KMS-11 (cell line): ENCODE measurements around the gene SH3YL1.

ENCODE experiments used
- H2AFZ ChIP-seq: fragments of 200-600 bp; sonication (generic); 2 replicates; pipeline ENCODE4 v1.6.1; 2016; ENCODE audit warnings: antibody characterized with exemption, mixed run types, low read depth
- H3K27ac ChIP-seq: fragments of 200-600 bp; sonication (generic); 2 replicates; pipeline ENCODE4 v1.6.1; 2016; ENCODE audit warnings: mild to moderate bottlenecking, mixed run types
- H3K27me3 ChIP-seq: fragments of 200-600 bp; sonication (generic); 2 replicates; pipeline ENCODE4 v1.6.1; 2017; ENCODE audit warnings: mild to moderate bottlenecking, low read depth, mixed run types, moderate library complexity; ENCODE audit not compliant: insufficient read depth
- H3K36me3 ChIP-seq: fragments of 200-600 bp; sonication (generic); 2 replicates; pipeline ENCODE4 v1.6.1; 2017; ENCODE audit warnings: mild to moderate bottlenecking, mixed run types; ENCODE audit not compliant: insufficient read depth
- H3K4me1 ChIP-seq: fragments of 200-600 bp; sonication (generic); 2 replicates; pipeline ENCODE4 v1.6.1; 2016; ENCODE audit warnings: mild to moderate bottlenecking, low read depth, mixed run types; ENCODE audit not compliant: poor library complexity, severe bottlenecking
- H3K4me2 ChIP-seq: fragments of 200-600 bp; sonication (generic); 2 replicates; pipeline ENCODE4 v1.7.0; 2016; ENCODE audit warnings: mild to moderate bottlenecking, mixed run types
- H3K4me3 ChIP-seq: fragments of 200-600 bp; sonication (generic); IDR thresholded peaks from 2 replicates; pipeline ENCODE4 v1.6.1; 2017; ENCODE audit warnings: low read depth, low read length, mixed read lengths; ENCODE audit not compliant: insufficient read depth
- H3K79me2 ChIP-seq: fragments of 200-600 bp; sonication (generic); 2 replicates; pipeline ENCODE4 v1.6.1; 2016; ENCODE audit warnings: low read depth, mixed run types; ENCODE audit not compliant: insufficient read depth
- H3K9ac ChIP-seq: fragments of 200-600 bp; sonication (generic); 2 replicates; pipeline ENCODE4 v1.6.1; 2016; ENCODE audit warnings: mild to moderate bottlenecking, mixed run types
- H4K20me1 ChIP-seq: fragments of 200-600 bp; sonication (generic); 2 replicates; pipeline ENCODE4 v1.6.1; 2016; ENCODE audit warnings: mild to moderate bottlenecking, mixed run types; ENCODE audit not compliant: insufficient read depth
- CTCF ChIP-seq: fragments of 200-600 bp; sonication (generic); conservative IDR thresholded peaks from 2 replicates; pipeline ENCODE4 v1.6.1; 2017; ENCODE audit warnings: low read depth, mild to moderate bottlenecking, antibody characterized with exemption, low read length, moderate library complexity, mixed read lengths

SH3YL1 gene

GRCh38 chr2:263774-264492 lies at the start of gene SH3YL1:
SH3YL1 (minus strand) TSS chr2:264032; CDS start chr2:263984, 48 bp downstream.
- Histone ChIP-seq H2AFZ (peak within 1 kb of the TSS; percentile 54), H3K4me2 (peak within 1 kb of the TSS; percentile 81; the same call in 1 of the 2 replicates), H3K9ac (peak within 1 kb of the TSS; percentile 73), H3K4me3 (no peak within 1 kb of the TSS), H4K20me1 (0 out of 2 replicates have a peak, but pooled peaks cover 9% of the 10 kb centered on the region), H3K27me3 (no peaks in the 10 kb centered on the region), H3K27ac (peak within 1 kb of the TSS; percentile 52), H3K4me1 (peaks cover 20% of the 10 kb centered on the region), H3K36me3 (no peaks in the 10 kb centered on the region), H3K79me2 (peaks cover 42% of the 10 kb centered on the region)
- no peak for TF ChIP-seq CTCF

GRCh38 chr2:310994-311393 lies 47.2 kb upstream of the SH3YL1 start:
- TF ChIP-seq CTCF, result no peak
- Histone ChIP-seq H3K36me3 (no peaks in the 10 kb centered on the region), H2AFZ (no peak overlapping the region), H3K9ac (no peak overlapping the region), H4K20me1 (no peaks in the 10 kb centered on the region), H3K4me1 (no peaks in the 10 kb centered on the region), H3K27me3 (no peaks in the 10 kb centered on the region), H3K4me3 (no peak overlapping the region), H3K4me2 (no peak overlapping the region), H3K27ac (no peak overlapping the region), H3K79me2 (no peaks in the 10 kb centered on the region)

GRCh38 chr2:309954-310510 lies 46.2 kb upstream of the SH3YL1 start:
- Histone ChIP-seq H3K9ac (no peak overlapping the region), H4K20me1 (no peaks in the 10 kb centered on the region), H3K4me1 (no peaks in the 10 kb centered on the region), H2AFZ (no peak overlapping the region), H3K27me3 (no peaks in the 10 kb centered on the region), H3K27ac (no peak overlapping the region), H3K4me3 (no peak overlapping the region), H3K79me2 (no peaks in the 10 kb centered on the region), H3K36me3 (no peaks in the 10 kb centered on the region), H3K4me2 (no peak overlapping the region)
- no peak for TF ChIP-seq CTCF

GRCh38 chr2:309148-309953 lies 45.5 kb upstream of the SH3YL1 start:
- H2AFZ ChIP-seq, result no peak overlapping the region
- no peak overlapping the region for H3K27ac ChIP-seq
- H3K9ac ChIP-seq, result no peak overlapping the region

More at GRCh38 chr2:309148-309953, 45.5 kb upstream of the SH3YL1 start:
- H3K4me3 ChIP-seq, result no peak overlapping the region
- no peaks in the 10 kb centered on the region for H3K36me3 ChIP-seq
- H3K4me2 ChIP-seq, result no peak overlapping the region
- H4K20me1 ChIP-seq, result no peaks in the 10 kb centered on the region
- no peaks in the 10 kb centered on the region for H3K27me3 ChIP-seq
- TF ChIP-seq CTCF, result no peak
- H3K4me1 ChIP-seq, result no peaks in the 10 kb centered on the region
- H3K79me2 ChIP-seq, result no peaks in the 10 kb centered on the region
